ENCODE measurements around the gene RAX2.

DNA sequence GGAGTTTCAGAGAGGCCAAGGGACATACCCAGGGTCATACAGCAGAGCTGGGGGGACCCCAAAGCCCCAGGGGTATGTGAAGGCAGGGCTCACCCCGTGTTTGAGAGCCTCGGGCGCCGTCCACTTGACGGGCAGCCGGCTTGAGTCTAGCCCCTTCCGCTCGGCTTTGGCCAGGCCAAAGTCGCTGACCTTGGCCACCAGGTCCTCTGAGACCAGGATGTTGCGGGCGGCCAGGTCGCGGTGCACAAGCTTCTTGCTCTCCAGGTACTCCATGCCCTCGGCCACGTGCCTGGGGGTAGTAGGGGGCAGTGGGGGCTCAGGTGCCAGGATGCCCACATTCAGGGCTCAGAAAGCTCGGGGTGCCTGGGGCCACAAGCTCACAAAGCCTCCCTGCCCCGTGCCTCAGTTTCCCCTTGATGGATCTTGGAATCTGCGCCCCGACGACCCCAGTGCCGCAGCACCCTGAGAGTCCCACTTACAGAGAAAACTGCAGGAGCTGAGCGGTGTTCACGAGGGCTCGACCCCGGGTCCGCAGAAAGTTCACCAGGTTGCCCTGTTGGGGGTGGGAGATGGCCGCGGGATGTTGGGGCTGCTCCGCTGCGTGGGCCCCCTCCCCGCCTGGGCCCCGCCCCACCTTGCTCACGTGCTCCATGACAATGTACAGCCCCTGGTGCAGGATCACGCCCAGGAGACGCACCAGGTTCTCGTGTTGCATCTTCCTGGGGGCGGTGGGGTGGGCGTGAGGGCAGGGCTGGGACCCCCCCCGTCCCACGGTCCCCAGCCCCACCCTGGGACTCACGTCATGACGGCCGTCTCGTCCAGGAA, 7.1 kb upstream of the RAX2 start:
- no peak for TF ChIP-seq ZSCAN20 (CRISPR knock-in tag; IDR thresholded peaks at IDR 0.05; ENCODE audit: borderline replicate concordance)
- TF ChIP-seq U2AF2 (IDR thresholded peaks at IDR 0.05; ENCODE audit: low read depth, low read length), result no peak
- TF ChIP-seq FOXP1 (IDR thresholded peaks at IDR 0.05), result no peak
- no peak for TF ChIP-seq FOXP1 (CRISPR knock-in tag; IDR thresholded peaks at IDR 0.05)
- TF ChIP-seq EZH2 (conservative IDR thresholded peaks at IDR 0.05; ENCODE audit: low read depth, low read length), result no peak
- TF ChIP-seq, protein P1, sequence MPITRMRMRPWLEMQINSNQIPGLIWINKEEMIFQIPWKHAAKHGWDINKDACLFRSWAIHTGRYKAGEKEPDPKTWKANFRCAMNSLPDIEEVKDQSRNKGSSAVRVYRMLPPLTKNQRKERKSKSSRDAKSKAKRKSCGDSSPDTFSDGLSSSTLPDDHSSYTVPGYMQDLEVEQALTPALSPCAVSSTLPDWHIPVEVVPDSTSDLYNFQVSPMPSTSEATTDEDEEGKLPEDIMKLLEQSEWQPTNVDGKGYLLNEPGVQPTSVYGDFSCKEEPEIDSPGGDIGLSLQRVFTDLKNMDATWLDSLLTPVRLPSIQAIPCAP (CRISPR knock-in tag; IDR thresholded peaks at IDR 0.05; ENCODE audit: low read depth), result no peak
- TF ChIP-seq, protein P2, sequence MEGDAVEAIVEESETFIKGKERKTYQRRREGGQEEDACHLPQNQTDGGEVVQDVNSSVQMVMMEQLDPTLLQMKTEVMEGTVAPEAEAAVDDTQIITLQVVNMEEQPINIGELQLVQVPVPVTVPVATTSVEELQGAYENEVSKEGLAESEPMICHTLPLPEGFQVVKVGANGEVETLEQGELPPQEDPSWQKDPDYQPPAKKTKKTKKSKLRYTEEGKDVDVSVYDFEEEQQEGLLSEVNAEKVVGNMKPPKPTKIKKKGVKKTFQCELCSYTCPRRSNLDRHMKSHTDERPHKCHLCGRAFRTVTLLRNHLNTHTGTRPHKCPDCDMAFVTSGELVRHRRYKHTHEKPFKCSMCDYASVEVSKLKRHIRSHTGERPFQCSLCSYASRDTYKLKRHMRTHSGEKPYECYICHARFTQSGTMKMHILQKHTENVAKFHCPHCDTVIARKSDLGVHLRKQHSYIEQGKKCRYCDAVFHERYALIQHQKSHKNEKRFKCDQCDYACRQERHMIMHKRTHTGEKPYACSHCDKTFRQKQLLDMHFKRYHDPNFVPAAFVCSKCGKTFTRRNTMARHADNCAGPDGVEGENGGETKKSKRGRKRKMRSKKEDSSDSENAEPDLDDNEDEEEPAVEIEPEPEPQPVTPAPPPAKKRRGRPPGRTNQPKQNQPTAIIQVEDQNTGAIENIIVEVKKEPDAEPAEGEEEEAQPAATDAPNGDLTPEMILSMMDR (CRISPR knock-in tag; IDR thresholded peaks at IDR 0.05), result no peak
- TF ChIP-seq POLR2AphosphoS5 (IDR thresholded peaks at IDR 0.05; ENCODE audit: low read depth, low read length), result no peak
- TF ChIP-seq, protein P3, sequence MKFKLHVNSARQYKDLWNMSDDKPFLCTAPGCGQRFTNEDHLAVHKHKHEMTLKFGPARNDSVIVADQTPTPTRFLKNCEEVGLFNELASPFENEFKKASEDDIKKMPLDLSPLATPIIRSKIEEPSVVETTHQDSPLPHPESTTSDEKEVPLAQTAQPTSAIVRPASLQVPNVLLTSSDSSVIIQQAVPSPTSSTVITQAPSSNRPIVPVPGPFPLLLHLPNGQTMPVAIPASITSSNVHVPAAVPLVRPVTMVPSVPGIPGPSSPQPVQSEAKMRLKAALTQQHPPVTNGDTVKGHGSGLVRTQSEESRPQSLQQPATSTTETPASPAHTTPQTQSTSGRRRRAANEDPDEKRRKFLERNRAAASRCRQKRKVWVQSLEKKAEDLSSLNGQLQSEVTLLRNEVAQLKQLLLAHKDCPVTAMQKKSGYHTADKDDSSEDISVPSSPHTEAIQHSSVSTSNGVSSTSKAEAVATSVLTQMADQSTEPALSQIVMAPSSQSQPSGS (CRISPR knock-in tag; IDR thresholded peaks at IDR 0.05), result no peak
- no peak for TF ChIP-seq HDAC2 (CRISPR knock-in tag; IDR thresholded peaks at IDR 0.05)
- TF ChIP-seq, protein P4, sequence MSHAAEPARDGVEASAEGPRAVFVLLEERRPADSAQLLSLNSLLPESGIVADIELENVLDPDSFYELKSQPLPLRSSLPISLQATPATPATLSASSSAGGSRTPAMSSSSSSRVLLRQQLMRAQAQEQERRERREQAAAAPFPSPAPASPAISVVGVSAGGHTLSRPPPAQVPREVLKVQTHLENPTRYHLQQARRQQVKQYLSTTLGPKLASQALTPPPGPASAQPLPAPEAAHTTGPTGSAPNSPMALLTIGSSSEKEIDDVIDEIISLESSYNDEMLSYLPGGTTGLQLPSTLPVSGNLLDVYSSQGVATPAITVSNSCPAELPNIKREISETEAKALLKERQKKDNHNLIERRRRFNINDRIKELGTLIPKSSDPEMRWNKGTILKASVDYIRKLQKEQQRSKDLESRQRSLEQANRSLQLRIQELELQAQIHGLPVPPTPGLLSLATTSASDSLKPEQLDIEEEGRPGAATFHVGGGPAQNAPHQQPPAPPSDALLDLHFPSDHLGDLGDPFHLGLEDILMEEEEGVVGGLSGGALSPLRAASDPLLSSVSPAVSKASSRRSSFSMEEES (CRISPR knock-in tag; IDR thresholded peaks at IDR 0.05), result no peak
- no peak for TF ChIP-seq ZNF256 (CRISPR knock-in tag; conservative IDR thresholded peaks at IDR 0.05)
- no peak for TF ChIP-seq KLF16 (CRISPR knock-in tag; IDR thresholded peaks at IDR 0.05)
